ENCODE results near the gene PNLIPRP2. TPM values are rescaled to one million over a fixed set of nuclear protein-coding genes. Genes with fewer than 3 reads are reported as not detected.

PNLIPRP2 gene
- total RNA-seq, 4 donors from 2014 or later, result not detected

DNA sequence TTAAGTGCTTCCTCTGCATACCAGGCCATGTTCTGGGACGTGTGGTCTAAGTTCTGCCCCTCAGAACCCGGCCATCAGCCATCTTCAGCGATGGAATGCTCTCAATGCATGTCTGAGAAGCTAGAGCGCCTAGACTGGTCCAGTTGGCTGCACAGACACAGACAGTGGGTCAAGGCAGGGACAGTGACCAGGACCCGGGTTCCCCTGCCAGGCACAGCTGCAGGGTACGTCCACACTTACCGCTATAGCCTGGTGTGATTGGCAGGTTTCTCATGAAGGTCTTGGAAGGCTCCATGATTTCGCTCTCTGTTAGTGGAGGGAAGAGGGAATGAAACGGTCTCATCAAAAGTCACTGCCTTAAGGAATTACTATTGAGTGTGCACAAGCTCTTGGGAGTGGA lies 47.3 kb downstream of the PNLIPRP2 start:
- H3K4me3 ChIP-seq, result no peak overlapping the region
- peaks cover 16% of the 10 kb centered on the region for H3K27me3 ChIP-seq
- no peak overlapping the region for H3K27ac ChIP-seq
- peaks cover 0 to 35% (median 9%) of the 10 kb centered on the region in 3 donors for H3K4me1 ChIP-seq
- H3K9me3 ChIP-seq, result no peaks in the 10 kb centered on the region
- ATAC-seq, result no peak
- TF ChIP-seq POLR2AphosphoS5 (IDR thresholded peaks at IDR 0.05) (no peak), POLR2A (IDR thresholded peaks at IDR 0.05) (no peak), EP300 (IDR thresholded peaks at IDR 0.05) (no peak)
- TF ChIP-seq, protein P1, sequence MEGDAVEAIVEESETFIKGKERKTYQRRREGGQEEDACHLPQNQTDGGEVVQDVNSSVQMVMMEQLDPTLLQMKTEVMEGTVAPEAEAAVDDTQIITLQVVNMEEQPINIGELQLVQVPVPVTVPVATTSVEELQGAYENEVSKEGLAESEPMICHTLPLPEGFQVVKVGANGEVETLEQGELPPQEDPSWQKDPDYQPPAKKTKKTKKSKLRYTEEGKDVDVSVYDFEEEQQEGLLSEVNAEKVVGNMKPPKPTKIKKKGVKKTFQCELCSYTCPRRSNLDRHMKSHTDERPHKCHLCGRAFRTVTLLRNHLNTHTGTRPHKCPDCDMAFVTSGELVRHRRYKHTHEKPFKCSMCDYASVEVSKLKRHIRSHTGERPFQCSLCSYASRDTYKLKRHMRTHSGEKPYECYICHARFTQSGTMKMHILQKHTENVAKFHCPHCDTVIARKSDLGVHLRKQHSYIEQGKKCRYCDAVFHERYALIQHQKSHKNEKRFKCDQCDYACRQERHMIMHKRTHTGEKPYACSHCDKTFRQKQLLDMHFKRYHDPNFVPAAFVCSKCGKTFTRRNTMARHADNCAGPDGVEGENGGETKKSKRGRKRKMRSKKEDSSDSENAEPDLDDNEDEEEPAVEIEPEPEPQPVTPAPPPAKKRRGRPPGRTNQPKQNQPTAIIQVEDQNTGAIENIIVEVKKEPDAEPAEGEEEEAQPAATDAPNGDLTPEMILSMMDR (IDR thresholded peaks at IDR 0.05), result no peak
- 100% methylated on average over 4 of the region's 9 CpGs; no CpG with 5 or more reads in 1 of the 2 donors for WGBS, 2 donors (ENCODE audit: low coverage in 1 of 2)
- H3K36me3 ChIP-seq, result peaks cover 0 to 12% of the 10 kb centered on the region in 2 donors

DNA sequence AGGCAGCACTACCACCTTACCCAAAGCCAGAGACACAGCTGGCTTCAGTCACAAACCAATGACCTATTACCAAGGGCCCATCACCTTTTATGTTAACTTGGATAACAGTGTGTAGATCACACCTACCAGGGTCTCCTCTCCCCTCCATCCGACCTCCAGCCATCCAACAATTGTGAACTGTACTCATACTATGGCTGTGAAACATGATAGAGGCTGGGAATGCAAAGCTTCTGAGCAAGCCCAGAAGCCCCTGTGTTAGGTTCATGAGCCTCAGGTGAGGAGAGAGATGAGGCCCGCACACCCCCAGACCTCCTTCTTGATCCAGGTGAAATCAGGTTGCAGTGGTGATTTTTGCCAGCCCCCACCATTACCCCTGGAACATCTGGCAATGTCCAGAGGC lies 47.7 kb downstream of the PNLIPRP2 start:
- 92 to 100% methylated on average over 2 of the region's 2 CpGs for WGBS, 2 donors (ENCODE audit: low coverage in 1 of 2)
- Histone ChIP-seq H3K36me3 (peaks cover 0 to 17% of the 10 kb centered on the region in 2 donors), H3K4me3 (no peak overlapping the region), H3K27me3 (peaks cover 16% of the 10 kb centered on the region), H3K9me3 (no peaks in the 10 kb centered on the region), H3K4me1 (peaks cover 0 to 35% (median 9%) of the 10 kb centered on the region in 3 donors), H3K27ac (no peak overlapping the region)
- ATAC-seq, result no peak
- TF ChIP-seq, protein P1 (IDR thresholded peaks at IDR 0.05), result no peak
- no peak for TF ChIP-seq POLR2A (IDR thresholded peaks at IDR 0.05)

DNA sequence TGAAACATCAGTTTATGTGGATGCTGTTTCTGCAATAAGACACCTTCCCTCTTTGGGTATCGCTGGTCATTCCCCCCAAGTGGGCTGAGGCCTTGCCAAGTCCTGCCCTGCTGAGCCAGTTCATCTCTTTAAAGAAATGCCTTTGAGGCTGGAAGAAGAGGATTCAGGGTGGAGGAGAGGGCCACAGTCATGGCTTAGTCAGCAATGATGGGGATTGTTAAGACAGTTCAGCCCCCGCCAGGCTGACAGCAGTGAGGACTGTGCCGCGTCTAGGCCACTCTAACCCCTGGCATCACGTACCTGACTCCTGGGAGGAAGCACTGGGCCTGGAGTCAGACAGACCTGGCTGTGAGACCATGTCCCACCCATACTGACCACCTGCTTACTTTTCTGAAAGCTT lies 48.3 kb downstream of the PNLIPRP2 start:
- TF ChIP-seq POLR2AphosphoS5 (IDR thresholded peaks at IDR 0.05) (no peak), EP300 (IDR thresholded peaks at IDR 0.05) (no peak), POLR2A (IDR thresholded peaks at IDR 0.05) (no peak)
- TF ChIP-seq, protein P1 (IDR thresholded peaks at IDR 0.05), result no peak
- no peak for ATAC-seq
- H3K27me3 ChIP-seq, result peaks cover 16% of the 10 kb centered on the region
- no peaks in the 10 kb centered on the region for H3K9me3 ChIP-seq
- peak overlapping the region in 3 of 4 donors; percentile 17 to 76 (median 61) for H3K27ac ChIP-seq
- peaks cover 0 to 35% (median 9%) of the 10 kb centered on the region in 3 donors for H3K4me1 ChIP-seq
- H3K36me3 ChIP-seq, result peaks cover 0 to 23% of the 10 kb centered on the region in 2 donors
- WGBS, 2 donors (ENCODE audit: low coverage in 1 of 2), result 65 to 89% methylated on average over 4 of the region's 5 CpGs
- peak overlapping the region in 1 of 2 donors; percentile 48 for H3K4me3 ChIP-seq

DNA sequence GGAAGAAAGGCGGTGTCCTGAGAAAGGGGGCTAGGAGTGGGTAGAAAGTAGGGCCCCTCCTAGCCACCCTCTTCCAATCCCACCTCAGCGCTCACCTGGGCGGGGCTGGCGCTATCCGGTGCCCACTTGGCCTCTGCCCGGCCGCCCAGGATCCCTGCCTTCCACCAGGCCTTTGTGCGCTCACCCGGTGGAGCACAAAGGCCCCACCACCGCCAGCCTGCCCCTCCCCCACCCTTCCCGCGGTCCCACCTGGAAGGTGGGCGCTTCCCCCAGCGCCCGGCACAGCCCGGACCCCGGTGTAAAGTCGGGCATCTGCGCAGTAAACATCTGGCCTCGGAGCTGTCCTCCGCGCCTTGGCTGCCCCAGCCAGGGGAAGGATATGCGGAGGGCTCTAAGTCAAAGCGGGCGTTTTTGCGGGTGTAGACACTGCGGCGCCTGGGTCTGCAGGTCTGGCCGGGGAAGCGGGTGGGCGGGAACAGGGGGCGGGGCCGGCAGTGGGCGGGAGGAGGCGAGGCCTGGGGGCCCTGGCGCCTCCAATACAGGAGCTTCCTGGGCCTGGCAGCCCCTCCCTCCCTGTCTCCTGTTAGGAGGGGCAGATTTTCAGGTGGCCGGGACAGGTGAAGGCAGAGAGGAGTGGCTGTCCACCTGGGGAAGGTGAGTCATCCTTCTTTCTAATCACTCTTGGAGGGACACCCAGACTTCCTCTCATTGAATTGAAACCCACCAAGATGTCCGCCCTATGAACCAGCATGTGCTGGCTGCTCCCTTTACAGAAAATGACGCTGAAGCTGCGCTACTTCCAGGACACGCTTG lies 49.3 kb downstream of the PNLIPRP2 start:
- peak overlapping the region in 1 of 2 donors; percentile 48 for H3K4me3 ChIP-seq
- H3K27ac ChIP-seq, result peak overlapping the region in 3 of 4 donors; percentile 61 to 76 (median 67)
- no peak for ATAC-seq
- peaks cover 0 to 29% (median 9%) of the 10 kb centered on the region in 3 donors for H3K4me1 ChIP-seq
- H3K36me3 ChIP-seq, result peaks cover 0 to 32% of the 10 kb centered on the region in 2 donors
- 20 to 57% methylated on average over 1 to 6 of the region's 41 CpGs for WGBS, 2 donors (ENCODE audit: low coverage in 1 of 2)
- no peaks in the 10 kb centered on the region for H3K9me3 ChIP-seq
- peaks cover 16% of the 10 kb centered on the region for H3K27me3 ChIP-seq
- TF ChIP-seq POLR2A (IDR thresholded peaks at IDR 0.05) (no peak), POLR2AphosphoS5 (IDR thresholded peaks at IDR 0.05) (no peak), EP300 (IDR thresholded peaks at IDR 0.05) (no peak)
- TF ChIP-seq, protein P1 (IDR thresholded peaks at IDR 0.05), result no peak

DNA sequence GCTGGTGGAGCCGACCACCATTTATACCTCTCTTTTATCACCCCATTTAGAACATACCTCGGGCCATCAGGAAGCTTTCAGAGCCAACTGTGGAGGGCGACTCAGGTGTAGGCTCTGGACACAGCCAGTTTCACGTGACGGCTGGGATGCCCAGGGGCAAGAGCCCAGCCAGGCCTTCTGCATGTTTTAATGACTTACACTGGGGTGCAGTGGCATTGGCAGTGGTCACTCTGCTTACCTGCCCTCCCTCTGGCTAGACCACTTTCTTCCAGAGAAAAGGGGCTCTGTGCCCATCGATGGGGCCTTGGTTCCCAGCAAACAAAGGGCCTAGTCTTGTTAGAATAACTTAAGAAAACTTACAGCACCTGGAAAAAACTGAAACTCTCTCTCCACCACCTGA lies 50.0 kb downstream of the PNLIPRP2 start:
- H3K9me3 ChIP-seq, result no peaks in the 10 kb centered on the region
- H3K4me1 ChIP-seq, result peaks cover 0 to 22% (median 9%) of the 10 kb centered on the region in 3 donors
- no peak for ATAC-seq
- no peak overlapping the region for H3K4me3 ChIP-seq
- H3K27ac ChIP-seq, result no peak overlapping the region
- 87% methylated on average over 3 of the region's 6 CpGs; no CpG with 5 or more reads in 1 of the 2 donors for WGBS, 2 donors (ENCODE audit: low coverage in 1 of 2)
- TF ChIP-seq EP300 (IDR thresholded peaks at IDR 0.05) (no peak), POLR2AphosphoS5 (IDR thresholded peaks at IDR 0.05) (no peak), POLR2A (IDR thresholded peaks at IDR 0.05) (no peak)
- TF ChIP-seq, protein P1 (IDR thresholded peaks at IDR 0.05), result no peak
- peaks cover 16% of the 10 kb centered on the region for H3K27me3 ChIP-seq
- H3K36me3 ChIP-seq, result peaks cover 0 to 39% of the 10 kb centered on the region in 2 donors

All from gastroesophageal sphincter (tissue), 4 donors.